HepG2 (cell line): Measurements from ENCODE around the gene AKAP8L. TPM values are rescaled to one million over a fixed set of nuclear protein-coding genes. Genes with fewer than 3 reads are reported as not detected.

Experiments used
- CENPX ChIP-seq: sonication (generic); formaldehyde crosslinking; IDR thresholded peaks from 2 replicates; pipeline ENCODE4 v1.9.0; 2021; ENCODE audit warnings: mild to moderate bottlenecking, missing genetic modification reagents, moderate library complexity
- EHMT2 ChIP-seq: fragments of 200-600 bp; sonication (generic); IDR thresholded peaks from 2 replicates; pipeline ENCODE4 v1.7.0; 2017; ENCODE audit warnings: antibody characterized with exemption, low read depth, low read length, borderline replicate concordance
- FOXO1 ChIP-seq: sonication (generic); formaldehyde crosslinking; IDR thresholded peaks from 2 replicates; pipeline ENCODE4 v1.4.0; 2020; ENCODE audit warnings: missing genetic modification reagents
- HOXA3 ChIP-seq: sonication (generic); formaldehyde crosslinking; IDR thresholded peaks from 2 replicates; pipeline ENCODE4 v1.5.0; 2020; ENCODE audit warnings: missing genetic modification reagents
- IRF2 ChIP-seq: IDR thresholded peaks from 2 replicates; pipeline ENCODE4 v1.6.1; 2018; ENCODE audit warnings: missing genetic modification reagents, missing compliant biosample characterization
- JUNB ChIP-seq: sonication (generic); formaldehyde crosslinking; IDR thresholded peaks from 2 replicates; pipeline ENCODE4 v1.8.0; 2022; ENCODE audit warnings: missing genetic modification reagents, mild to moderate bottlenecking, borderline replicate concordance
- JUND ChIP-seq: sonication (generic); formaldehyde crosslinking; IDR thresholded peaks from 2 replicates; pipeline ENCODE4 v1.8.0; 2022; ENCODE audit warnings: mild to moderate bottlenecking, missing genetic modification reagents
- KAT7 ChIP-seq: IDR thresholded peaks from 2 replicates; pipeline ENCODE4 v1.6.1; 2018; ENCODE audit warnings: borderline replicate concordance, missing compliant biosample characterization
- KLF11 ChIP-seq: IDR thresholded peaks from 2 replicates; pipeline ENCODE4 v1.6.1; 2016; ENCODE audit warnings: missing compliant biosample characterization
- MAFG ChIP-seq: sonication (generic); formaldehyde crosslinking; IDR thresholded peaks from 2 replicates; pipeline ENCODE4 v1.5.1; 2020; ENCODE audit warnings: mild to moderate bottlenecking, missing genetic modification reagents
- PLRG1 ChIP-seq: fragments of 450-650 bp; conservative IDR thresholded peaks from 2 replicates; pipeline ENCODE4 v1.6.1; 2016
- PRPF4 ChIP-seq: fragments of 200-400 bp; formaldehyde crosslinking; IDR thresholded peaks from 2 replicates; pipeline ENCODE4 v1.6.1; 2016; ENCODE audit warnings: low read length, low read depth; ENCODE audit not compliant: poor library complexity, severe bottlenecking
- RELA ChIP-seq: sonication (generic); formaldehyde crosslinking; IDR thresholded peaks from 2 replicates; pipeline ENCODE4 v1.4.0; 2020; ENCODE audit warnings: missing genetic modification reagents
- RFXANK ChIP-seq: IDR thresholded peaks from 2 replicates; pipeline ENCODE4 v1.6.1; 2016
- RNF2 ChIP-seq: fragments of 450-650 bp; conservative IDR thresholded peaks from 2 replicates; pipeline ENCODE4 v1.6.1; 2016; ENCODE audit warnings: low read depth
- TAF15 ChIP-seq: fragments of 200-400 bp; formaldehyde crosslinking; IDR thresholded peaks from one replicate; pipeline ENCODE4 v1.6.1; 2018; ENCODE audit warnings: mild to moderate bottlenecking, low read depth, low read length; ENCODE audit not compliant: poor library complexity, severe bottlenecking
- THAP11 ChIP-seq: IDR thresholded peaks from 2 replicates; pipeline ENCODE4 v1.6.1; 2016; ENCODE audit warnings: missing biosample characterization, missing genetic modification reagents
- ZFX ChIP-seq: sonication (generic); formaldehyde crosslinking; IDR thresholded peaks from 2 replicates; pipeline ENCODE4 v1.4.0; 2020; ENCODE audit warnings: mild to moderate bottlenecking, low read depth, missing genetic modification reagents, moderate library complexity
- ZKSCAN8 ChIP-seq: IDR thresholded peaks from 2 replicates; pipeline ENCODE4 v1.6.1; 2016; ENCODE audit warnings: borderline replicate concordance, missing genetic modification reagents, missing compliant biosample characterization
- ZNF33B ChIP-seq: sonication (generic); formaldehyde crosslinking; IDR thresholded peaks from 2 replicates; pipeline ENCODE4 v1.5.1; 2020; ENCODE audit warnings: mild to moderate bottlenecking, missing genetic modification reagents
- ZNF460 ChIP-seq: sonication (generic); formaldehyde crosslinking; IDR thresholded peaks from 2 replicates; pipeline ENCODE4 v1.5.1; 2020; ENCODE audit warnings: missing genetic modification reagents, mild to moderate bottlenecking, borderline replicate concordance
- ZNF589 ChIP-seq: sonication (generic); formaldehyde crosslinking; conservative IDR thresholded peaks from 2 replicates; pipeline ENCODE4 v1.8.0; 2022; ENCODE audit warnings: mild to moderate bottlenecking, moderate library complexity, missing genetic modification reagents
- ZNF839 ChIP-seq: sonication (generic); formaldehyde crosslinking; IDR thresholded peaks from 2 replicates; pipeline ENCODE4 v1.4.0; 2020; ENCODE audit warnings: missing genetic modification reagents, mild to moderate bottlenecking, borderline replicate concordance
- ZZZ3 ChIP-seq: sonication (generic); formaldehyde crosslinking; IDR thresholded peaks from 2 replicates; pipeline ENCODE4 v1.4.0; 2020; ENCODE audit warnings: missing genetic modification reagents, mild to moderate bottlenecking, borderline replicate concordance
- polyA plus RNA-seq, 8 experiments: library from polyadenylated mRNA; depleted of rRNA in 3 of 8; stranded (reverse) in 7 of 8; unstranded in 1 of 8; fragments of >200 nt; fragmentation: Illumina TruSeq in 4 of 8; extraction: Trizol in 4 of 8; gene quantifications; 2 replicates each; pipeline versions ENCODE4 v1.2.1 to v1.2.3, GENCODE V29; 2011 to 2016; ENCODE audit warnings: low read depth in 4 of 8, missing spikeins in 1 of 8, mixed read lengths in 1 of 8; ENCODE audit not compliant: insufficient read depth in 1 of 8
- total RNA-seq, 5 experiments: library from RNA; depleted of rRNA; stranded (reverse); fragments of >200 nt; fragmentation: Illumina TruSeq; extraction: Trizol; gene quantifications; 2 replicates each; pipeline ENCODE4 v1.2.3, GENCODE V29; 2016; ENCODE audit warnings: low read depth in 1 of 5
- TF ChIP-seq, protein P1 (sequence below), 2 experiments: fragments of 450-650 bp in 1 of 2; sonication (generic) in 1 of 2; formaldehyde crosslinking; IDR thresholded peaks; 2 replicates each; pipeline versions ENCODE4 v1.5.0 to v1.8.0; 2020 to 2022; ENCODE audit warnings: mild to moderate bottlenecking in 1 of 2, missing genetic modification reagents in 1 of 2
- TF ChIP-seq, protein P2 (sequence below): sonication (generic); formaldehyde crosslinking; IDR thresholded peaks from 2 replicates; pipeline ENCODE4 v1.4.0; 2020; ENCODE audit warnings: missing genetic modification reagents

Gene AKAP8L
- total and polyA plus RNA-seq, 2 of the 13 experiments (the other 11 are each of a cell fraction or from before 2014, with no cell fraction given): 48.2 to 49.6 TPM

DNA sequence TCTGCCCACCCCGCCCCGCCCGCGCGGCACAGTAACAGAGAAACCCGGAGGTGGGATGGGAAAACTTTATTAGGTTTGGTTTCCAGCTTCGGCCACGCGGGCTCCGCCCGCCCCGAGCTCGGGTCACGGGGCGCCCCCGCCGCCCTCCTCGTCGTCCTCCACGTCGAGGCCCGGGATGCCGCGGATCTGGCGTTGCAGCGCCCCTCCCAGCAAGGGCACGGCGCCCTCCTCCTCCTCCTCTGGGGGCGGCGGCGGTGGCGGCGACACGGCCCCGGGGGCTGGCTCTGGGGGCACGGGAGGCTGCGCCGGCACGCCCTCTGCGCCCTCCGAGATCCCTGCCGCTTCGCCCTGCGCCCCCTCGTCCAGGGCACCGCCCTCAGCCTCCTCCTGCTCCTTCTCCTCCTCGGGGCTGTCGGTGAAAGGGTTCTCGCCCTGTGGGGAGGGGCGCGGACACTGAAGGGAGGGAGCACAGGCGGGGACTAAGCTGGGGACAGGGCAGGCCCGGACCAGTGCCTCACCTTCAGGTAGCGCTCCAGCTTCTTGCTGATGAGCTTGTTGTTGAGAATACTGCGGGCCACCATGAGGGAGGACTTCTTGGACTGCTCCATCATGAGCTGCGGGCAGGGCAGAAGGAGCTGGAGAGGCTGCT, 38.7 kb downstream of the AKAP8L start (continued):
- peak; percentile 8; the same call in 1 of the 2 replicates for TF ChIP-seq FOXO1
- TF ChIP-seq ZNF33B: no peak
- no peak for TF ChIP-seq PRPF4
- peak; percentile 77 for TF ChIP-seq THAP11 (CRISPR knock-in tag)
- no peak for TF ChIP-seq ZNF839 (CRISPR knock-in tag)
- TF ChIP-seq TAF15: no peak
- peak; percentile 50; the same call in 1 of the 2 replicates for TF ChIP-seq ZNF589 (CRISPR knock-in tag)
- TF ChIP-seq ZZZ3 (CRISPR knock-in tag): no peak
- TF ChIP-seq ZKSCAN8 (CRISPR knock-in tag): no peak
- TF ChIP-seq ZNF460 (CRISPR knock-in tag): peak; percentile 69
- no peak for TF ChIP-seq PLRG1
- no peak for TF ChIP-seq EHMT2
- TF ChIP-seq IRF2 (CRISPR knock-in tag): 0 out of 2 replicates have a peak, but pooled peaks have one; percentile 5
- TF ChIP-seq RELA (CRISPR knock-in tag): no peak
- no peak for TF ChIP-seq KAT7
- TF ChIP-seq JUNB (CRISPR knock-in tag): no peak
- TF ChIP-seq JUND (CRISPR knock-in tag): no peak
- TF ChIP-seq HOXA3: no peak
- no peak for TF ChIP-seq MAFG (CRISPR knock-in tag)
- TF ChIP-seq, protein P1, sequence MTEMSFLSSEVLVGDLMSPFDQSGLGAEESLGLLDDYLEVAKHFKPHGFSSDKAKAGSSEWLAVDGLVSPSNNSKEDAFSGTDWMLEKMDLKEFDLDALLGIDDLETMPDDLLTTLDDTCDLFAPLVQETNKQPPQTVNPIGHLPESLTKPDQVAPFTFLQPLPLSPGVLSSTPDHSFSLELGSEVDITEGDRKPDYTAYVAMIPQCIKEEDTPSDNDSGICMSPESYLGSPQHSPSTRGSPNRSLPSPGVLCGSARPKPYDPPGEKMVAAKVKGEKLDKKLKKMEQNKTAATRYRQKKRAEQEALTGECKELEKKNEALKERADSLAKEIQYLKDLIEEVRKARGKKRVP (CRISPR knock-in tag; IDR thresholded peaks at IDR 0.05): 0 out of 4 replicates have a peak, but pooled peaks of 1 of the 2 experiments have one; percentile 10
- TF ChIP-seq, protein P2, sequence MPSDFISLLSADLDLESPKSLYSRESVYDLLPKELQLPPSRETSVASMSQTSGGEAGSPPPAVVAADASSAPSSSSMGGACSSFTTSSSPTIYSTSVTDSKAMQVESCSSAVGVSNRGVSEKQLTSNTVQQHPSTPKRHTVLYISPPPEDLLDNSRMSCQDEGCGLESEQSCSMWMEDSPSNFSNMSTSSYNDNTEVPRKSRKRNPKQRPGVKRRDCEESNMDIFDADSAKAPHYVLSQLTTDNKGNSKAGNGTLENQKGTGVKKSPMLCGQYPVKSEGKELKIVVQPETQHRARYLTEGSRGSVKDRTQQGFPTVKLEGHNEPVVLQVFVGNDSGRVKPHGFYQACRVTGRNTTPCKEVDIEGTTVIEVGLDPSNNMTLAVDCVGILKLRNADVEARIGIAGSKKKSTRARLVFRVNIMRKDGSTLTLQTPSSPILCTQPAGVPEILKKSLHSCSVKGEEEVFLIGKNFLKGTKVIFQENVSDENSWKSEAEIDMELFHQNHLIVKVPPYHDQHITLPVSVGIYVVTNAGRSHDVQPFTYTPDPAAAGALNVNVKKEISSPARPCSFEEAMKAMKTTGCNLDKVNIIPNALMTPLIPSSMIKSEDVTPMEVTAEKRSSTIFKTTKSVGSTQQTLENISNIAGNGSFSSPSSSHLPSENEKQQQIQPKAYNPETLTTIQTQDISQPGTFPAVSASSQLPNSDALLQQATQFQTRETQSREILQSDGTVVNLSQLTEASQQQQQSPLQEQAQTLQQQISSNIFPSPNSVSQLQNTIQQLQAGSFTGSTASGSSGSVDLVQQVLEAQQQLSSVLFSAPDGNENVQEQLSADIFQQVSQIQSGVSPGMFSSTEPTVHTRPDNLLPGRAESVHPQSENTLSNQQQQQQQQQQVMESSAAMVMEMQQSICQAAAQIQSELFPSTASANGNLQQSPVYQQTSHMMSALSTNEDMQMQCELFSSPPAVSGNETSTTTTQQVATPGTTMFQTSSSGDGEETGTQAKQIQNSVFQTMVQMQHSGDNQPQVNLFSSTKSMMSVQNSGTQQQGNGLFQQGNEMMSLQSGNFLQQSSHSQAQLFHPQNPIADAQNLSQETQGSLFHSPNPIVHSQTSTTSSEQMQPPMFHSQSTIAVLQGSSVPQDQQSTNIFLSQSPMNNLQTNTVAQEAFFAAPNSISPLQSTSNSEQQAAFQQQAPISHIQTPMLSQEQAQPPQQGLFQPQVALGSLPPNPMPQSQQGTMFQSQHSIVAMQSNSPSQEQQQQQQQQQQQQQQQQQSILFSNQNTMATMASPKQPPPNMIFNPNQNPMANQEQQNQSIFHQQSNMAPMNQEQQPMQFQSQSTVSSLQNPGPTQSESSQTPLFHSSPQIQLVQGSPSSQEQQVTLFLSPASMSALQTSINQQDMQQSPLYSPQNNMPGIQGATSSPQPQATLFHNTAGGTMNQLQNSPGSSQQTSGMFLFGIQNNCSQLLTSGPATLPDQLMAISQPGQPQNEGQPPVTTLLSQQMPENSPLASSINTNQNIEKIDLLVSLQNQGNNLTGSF (CRISPR knock-in tag): no peak
- no peak for TF ChIP-seq RFXANK (CRISPR knock-in tag)
- TF ChIP-seq ZFX (CRISPR knock-in tag): no peak; the same call in 1 of the 2 replicates
- no peak for TF ChIP-seq CENPX
- TF ChIP-seq RNF2: no peak
- TF ChIP-seq KLF11: no peak
